Thoracic aorta endothelial cell (primary cell): ENCODE measurements around the gene SAA1. TPM values are rescaled to one million over a fixed set of nuclear protein-coding genes. Genes with fewer than 3 reads are reported as not detected.

Experiments used
- small RNA-seq: library from RNA; depleted of rRNA; stranded (forward); fragments of <200 nt; gene quantifications from one replicate; pipeline ENCODE3, GENCODE V24; 2012
- total RNA-seq: library from RNA; depleted of rRNA; stranded (reverse); fragments of >200 nt; gene quantifications from 2 replicates; pipeline ENCODE4 v1.2.3, GENCODE V29; 2012

SAA1 gene
- not detected in 2 replicates for total RNA-seq

GRCh38 chr11:18265949-18266348 lies at the start of gene SAA1:
TSS of gene SAA1 (plus strand) at chr11:18266264. CDS start at chr11:18266888, 624 bp downstream.

GRCh38 chr11:18236664-18237356 lies 29.3 kb upstream of the SAA1 start, which contains the start of gene SAA4:
TSS of gene SAA4 (minus strand) at chr11:18236802. CDS start at chr11:18235926, 876 bp downstream.

DNA sequence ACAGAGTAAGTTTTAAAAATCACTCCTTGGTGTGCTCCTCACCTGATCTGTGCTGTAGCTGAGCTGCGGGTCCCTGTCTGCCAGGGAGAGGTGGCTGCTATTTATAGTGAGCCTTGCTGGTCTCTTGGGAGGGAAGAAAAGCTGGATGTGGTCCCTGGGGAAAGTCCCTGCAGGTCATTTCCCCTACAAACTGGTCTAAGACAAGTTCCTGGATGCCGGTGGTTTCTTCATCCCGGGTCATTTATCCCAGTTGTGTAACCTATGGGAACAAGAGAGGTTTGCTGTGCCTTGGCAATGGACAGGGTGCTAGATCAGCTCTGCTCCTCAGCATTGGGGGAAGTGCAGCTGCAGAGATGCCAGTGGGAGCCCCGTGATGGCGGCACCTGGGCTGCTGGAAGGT lies 17.5 kb upstream of the SAA1 start, which contains the start of gene SAA2:
Gene SAA2 (minus strand): TSS at position 108 of the 400 bp plus-strand sequence. CDS start 657 bp downstream, outside the sequence.

Small RNAs within 50 kb of the gene (small RNA-seq; reads per million reads assigned to genes)
- not detected for gene RNA5SP333
- gene RNA5SP334, result not detected

Other genes starting within 250 kb of the SAA1 start
- gene TPH1, start 220.0 kb upstream of the SAA1 start, total RNA-seq, result 0.13 and 0.29 TPM in 2 replicates
- gene SAAL1, start 160.2 kb upstream of the SAA1 start, total RNA-seq, result 31.8 and 34.1 TPM in 2 replicates
- not detected in 2 replicates for gene MRGPRX3, start 133.7 kb upstream of the SAA1 start, total RNA-seq
- not detected in 2 replicates for gene MRGPRX4, start 93.4 kb upstream of the SAA1 start, total RNA-seq
- not detected in 2 replicates for gene SAA4, start 29.5 kb upstream of the SAA1 start, total RNA-seq
- not detected in 2 replicates for gene SAA2, start 17.6 kb upstream of the SAA1 start, total RNA-seq
- 28.9 and 37.4 TPM in 2 replicates for gene HPS5, start 55.9 kb downstream of the SAA1 start, total RNA-seq
- gene GTF2H1, start 56.3 kb downstream of the SAA1 start, total RNA-seq, result 84.8 and 90.4 TPM in 2 replicates
- gene LDHA, start 128.3 kb downstream of the SAA1 start, total RNA-seq, result 1,360 and 1,436 TPM in 2 replicates
- 0.27 TPM in 1 of 2 replicates, not detected in the other for gene LDHC, start 146.1 kb downstream of the SAA1 start, total RNA-seq
- gene LDHAL6A, start 189.6 kb downstream of the SAA1 start, total RNA-seq, result not detected in 2 replicates